IPS DF 6.9 (cell line): ENCODE measurements around the gene MDFI.

ENCODE experiments used
- DNase-seq: peaks from one replicate; pipeline ENCODE4 v3.0.0-alpha.2; 2013; ENCODE audit warnings: low read depth, low spot score
- H3K27ac ChIP-seq: one replicate; pipeline ENCODE4 v1.5.1; 2013; ENCODE audit warnings: low read length, control low read depth
- H3K27me3 ChIP-seq: 2 replicates; pipeline ENCODE4 v1.6.1; 2013; ENCODE audit warnings: mild to moderate bottlenecking, low read length; ENCODE audit not compliant: control insufficient read depth, insufficient read depth
- H3K36me3 ChIP-seq: 2 replicates; pipeline ENCODE4 v1.6.1; 2013; ENCODE audit warnings: low read length; ENCODE audit not compliant: control insufficient read depth, insufficient read depth
- H3K4me1 ChIP-seq: 2 replicates; pipeline ENCODE4 v1.6.1; 2013; ENCODE audit warnings: low read length; ENCODE audit not compliant: control insufficient read depth, insufficient read depth
- H3K4me3 ChIP-seq: 2 replicates; pipeline ENCODE4 v1.5.1; 2013; ENCODE audit warnings: mild to moderate bottlenecking, low read length
- H3K9me3 ChIP-seq: 2 replicates; pipeline ENCODE4 v1.6.1; 2013; ENCODE audit warnings: low read length, inconsistent platforms; ENCODE audit not compliant: control insufficient read depth, insufficient read depth
- WGBS: extraction: QIAGEN DNeasy Blood & Tissue Kit; methylation state at CpG from one replicate; pipeline ENCODE4 v1.1.7; 2013; ENCODE audit warnings: mixed read lengths, missing lambda C conversion rate; ENCODE audit not compliant: insufficient read length, insufficient coverage; 5-methylcytosine and 5-hydroxymethylcytosine counted together

MDFI gene

GRCh38 chr6:41655646-41656001 is 17.4 kb downstream of the MDFI start:
- no CpG with 5 or more reads among the region's 12 CpGs for WGBS
- no peak overlapping the region for H3K27ac ChIP-seq
- no peak overlapping the region for H3K4me3 ChIP-seq
- DNase-seq: no peak
- H3K9me3 ChIP-seq: no peaks in the 10 kb centered on the region
- H3K4me1 ChIP-seq: no peaks in the 10 kb centered on the region; the same call in 1 of the 2 replicates
- no peaks in the 10 kb centered on the region for H3K27me3 ChIP-seq
- H3K36me3 ChIP-seq: peaks cover 17% of the 10 kb centered on the region

GRCh38 chr6:41656002-41656691 is 17.9 kb downstream of the MDFI start:
- WGBS: 100% methylated on average over 4 of the region's 14 CpGs
- H3K27me3 ChIP-seq: no peaks in the 10 kb centered on the region

GRCh38 chr6:41657131-41658094 is 19.1 kb downstream of the MDFI start:
- no peak overlapping the region for H3K4me3 ChIP-seq
- peaks cover 7% of the 10 kb centered on the region for H3K36me3 ChIP-seq
- H3K4me1 ChIP-seq: no peaks in the 10 kb centered on the region; the same call in 1 of the 2 replicates
- H3K27ac ChIP-seq: no peak overlapping the region
- H3K27me3 ChIP-seq: no peaks in the 10 kb centered on the region
- no peaks in the 10 kb centered on the region for H3K9me3 ChIP-seq
- no CpG with 5 or more reads among the region's 23 CpGs for WGBS
- DNase-seq: no peak

More at GRCh38 chr6:41656002-41656691, 17.9 kb downstream of the MDFI start:
- H3K4me3 ChIP-seq: no peak overlapping the region
- no peaks in the 10 kb centered on the region; the same call in 1 of the 2 replicates for H3K4me1 ChIP-seq
- peaks cover 16% of the 10 kb centered on the region for H3K36me3 ChIP-seq
- DNase-seq: no peak
- no peak overlapping the region for H3K27ac ChIP-seq
- no peaks in the 10 kb centered on the region for H3K9me3 ChIP-seq

GRCh38 chr6:41658636-41659035 is 20.4 kb downstream of the MDFI start:
- no peaks in the 10 kb centered on the region for H3K27me3 ChIP-seq
- no peaks in the 10 kb centered on the region; the same call in 1 of the 2 replicates for H3K4me1 ChIP-seq
- no peaks in the 10 kb centered on the region for H3K36me3 ChIP-seq
- H3K9me3 ChIP-seq: no peaks in the 10 kb centered on the region
- WGBS: no CpG with 5 or more reads among the region's 13 CpGs
- DNase-seq: no peak
- no peak overlapping the region for H3K27ac ChIP-seq
- H3K4me3 ChIP-seq: no peak overlapping the region

- Histone ChIP-seq H3K27ac (no peak overlapping the region), H3K4me1 (no peaks in the 10 kb centered on the region; the same call in 1 of the 2 replicates), H3K27me3 (no peaks in the 10 kb centered on the region), H3K4me3 (no peak overlapping the region), H3K9me3 (no peaks in the 10 kb centered on the region), H3K36me3 (no peaks in the 10 kb centered on the region)
- no CpG with 5 or more reads among the region's 7 CpGs for WGBS
- no peak for DNase-seq
These were observed 21.7 kb downstream of the MDFI start for GRCh38 chr6:41659935-41660334.

DNA sequence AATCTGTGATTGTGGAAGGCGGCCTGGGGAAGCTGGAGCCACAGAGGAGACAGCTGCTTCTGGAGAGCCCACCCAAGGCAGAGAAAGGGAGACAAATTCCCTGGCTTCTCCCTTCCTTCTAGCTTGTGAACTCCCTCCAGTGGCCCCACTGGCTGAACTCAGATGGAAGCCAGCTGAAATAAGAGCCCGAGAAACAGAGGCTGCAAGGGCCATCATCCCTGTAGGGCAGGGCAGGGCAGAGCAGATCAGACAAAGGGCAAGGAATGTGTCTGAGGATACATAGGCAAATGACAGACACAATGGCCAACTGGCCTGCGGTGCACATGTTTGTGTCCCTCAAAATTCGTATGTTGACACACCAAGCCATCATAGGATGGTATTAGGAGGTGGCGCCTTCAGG is 25.3 kb downstream of the MDFI start:
- H3K36me3 ChIP-seq: no peaks in the 10 kb centered on the region
- no peak for DNase-seq
- WGBS: no CpG with 5 or more reads among the region's 5 CpGs
- H3K4me1 ChIP-seq: no peaks in the 10 kb centered on the region; the same call in 1 of the 2 replicates
- H3K4me3 ChIP-seq: no peak overlapping the region
- no peaks in the 10 kb centered on the region for H3K9me3 ChIP-seq
- no peak overlapping the region for H3K27ac ChIP-seq
- H3K27me3 ChIP-seq: no peaks in the 10 kb centered on the region

- H3K27me3 ChIP-seq: no peaks in the 10 kb centered on the region
- no peaks in the 10 kb centered on the region for H3K36me3 ChIP-seq
- no CpG with 5 or more reads among the region's 5 CpGs for WGBS
- no peak overlapping the region for H3K27ac ChIP-seq
- H3K4me3 ChIP-seq: no peak overlapping the region
- H3K4me1 ChIP-seq: no peaks in the 10 kb centered on the region; the same call in 1 of the 2 replicates
- no peaks in the 10 kb centered on the region for H3K9me3 ChIP-seq
- DNase-seq: no peak
These were observed 26.0 kb downstream of the MDFI start for GRCh38 chr6:41664271-41664670.

DNA sequence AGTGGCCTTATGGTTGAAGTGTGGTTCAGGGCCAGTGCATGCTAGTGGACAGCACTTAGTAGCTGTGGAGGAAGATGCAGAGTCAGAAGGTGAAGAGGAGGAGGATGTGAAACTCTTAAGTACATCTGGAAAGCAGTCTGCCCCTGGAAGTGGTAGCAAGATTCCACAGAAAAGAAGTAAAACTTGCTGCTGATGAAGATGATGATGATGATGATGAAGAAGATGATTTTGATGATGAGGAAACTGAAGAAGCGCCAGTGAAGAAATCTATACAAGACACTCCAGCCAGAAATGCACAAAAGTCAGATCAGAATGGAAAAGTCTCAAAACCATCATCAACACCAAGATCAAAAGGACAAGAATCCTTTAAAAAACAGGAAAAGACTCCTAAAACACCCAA is 28.9 kb downstream of the MDFI start:
- Histone ChIP-seq H3K36me3 (no peaks in the 10 kb centered on the region), H3K4me3 (no peak overlapping the region), H3K9me3 (no peaks in the 10 kb centered on the region), H3K27me3 (no peaks in the 10 kb centered on the region), H3K4me1 (no peaks in the 10 kb centered on the region; the same call in 1 of the 2 replicates), H3K27ac (no peak overlapping the region)
- no CpG with 5 or more reads among the region's 1 CpG for WGBS
- no peak for DNase-seq

- no peak for DNase-seq
- no peaks in the 10 kb centered on the region for H3K27me3 ChIP-seq
- H3K36me3 ChIP-seq: no peaks in the 10 kb centered on the region
- no peaks in the 10 kb centered on the region for H3K9me3 ChIP-seq
- WGBS: no CpG with 5 or more reads among the region's 2 CpGs
- H3K4me1 ChIP-seq: no peaks in the 10 kb centered on the region
- H3K27ac ChIP-seq: no peak overlapping the region
- H3K4me3 ChIP-seq: no peak overlapping the region
These were observed 30.7 kb downstream of the MDFI start for GRCh38 chr6:41668968-41669367.

- no peak overlapping the region for H3K4me3 ChIP-seq
- no peaks in the 10 kb centered on the region for H3K27me3 ChIP-seq
- no CpG with 5 or more reads among the region's 9 CpGs for WGBS
- no peak for DNase-seq
- no peaks in the 10 kb centered on the region for H3K36me3 ChIP-seq
- H3K27ac ChIP-seq: no peak overlapping the region
- H3K4me1 ChIP-seq: no peaks in the 10 kb centered on the region
- no peaks in the 10 kb centered on the region for H3K9me3 ChIP-seq
These were observed 32.6 kb downstream of the MDFI start for GRCh38 chr6:41670703-41671360.
